HepG2 (cell line): ENCODE data around the gene MYO3B.

Experiments used
- EP300 ChIP-seq, 3 experiments: sonication (generic) in 1 of 3; formaldehyde crosslinking in 1 of 3; IDR thresholded peaks; 2 replicates each; pipeline versions ENCODE4 v1.5.1 to v1.6.1; 2011 to 2020; ENCODE audit warnings: low read depth in 2 of 3, low read length in 2 of 3, borderline replicate concordance in 1 of 3, improper control_type of control experiment in 1 of 3, mild to moderate bottlenecking in 1 of 3, missing genetic modification reagents in 1 of 3, moderate library complexity in 1 of 3
- HNF4A ChIP-seq: sonication (generic); formaldehyde crosslinking; IDR thresholded peaks from 2 replicates; pipeline ENCODE4 v1.4.0; 2020; ENCODE audit warnings: missing genetic modification reagents
- HNRNPUL1 ChIP-seq: fragments of 200-400 bp; formaldehyde crosslinking; IDR thresholded peaks from 2 replicates; pipeline ENCODE4 v1.6.1; 2017; ENCODE audit warnings: low read depth, mild to moderate bottlenecking, low read length, moderate library complexity
- MATR3 ChIP-seq: sonication (generic); formaldehyde crosslinking; IDR thresholded peaks from 2 replicates; pipeline ENCODE4 v1.4.0; 2020; ENCODE audit warnings: missing genetic modification reagents
- ZFX ChIP-seq: sonication (generic); formaldehyde crosslinking; IDR thresholded peaks from 2 replicates; pipeline ENCODE4 v1.4.0; 2020; ENCODE audit warnings: mild to moderate bottlenecking, low read depth, missing genetic modification reagents, moderate library complexity
- TF ChIP-seq, protein P1 (sequence below): sonication (generic); formaldehyde crosslinking; IDR thresholded peaks from 2 replicates; pipeline ENCODE4 v1.5.0; 2020; ENCODE audit warnings: mild to moderate bottlenecking, missing genetic modification reagents, moderate library complexity
- TF ChIP-seq, protein P2 (sequence below): sonication (generic); formaldehyde crosslinking; IDR thresholded peaks from 2 replicates; pipeline ENCODE4 v1.4.0; 2020; ENCODE audit warnings: missing genetic modification reagents, borderline replicate concordance

DNA sequence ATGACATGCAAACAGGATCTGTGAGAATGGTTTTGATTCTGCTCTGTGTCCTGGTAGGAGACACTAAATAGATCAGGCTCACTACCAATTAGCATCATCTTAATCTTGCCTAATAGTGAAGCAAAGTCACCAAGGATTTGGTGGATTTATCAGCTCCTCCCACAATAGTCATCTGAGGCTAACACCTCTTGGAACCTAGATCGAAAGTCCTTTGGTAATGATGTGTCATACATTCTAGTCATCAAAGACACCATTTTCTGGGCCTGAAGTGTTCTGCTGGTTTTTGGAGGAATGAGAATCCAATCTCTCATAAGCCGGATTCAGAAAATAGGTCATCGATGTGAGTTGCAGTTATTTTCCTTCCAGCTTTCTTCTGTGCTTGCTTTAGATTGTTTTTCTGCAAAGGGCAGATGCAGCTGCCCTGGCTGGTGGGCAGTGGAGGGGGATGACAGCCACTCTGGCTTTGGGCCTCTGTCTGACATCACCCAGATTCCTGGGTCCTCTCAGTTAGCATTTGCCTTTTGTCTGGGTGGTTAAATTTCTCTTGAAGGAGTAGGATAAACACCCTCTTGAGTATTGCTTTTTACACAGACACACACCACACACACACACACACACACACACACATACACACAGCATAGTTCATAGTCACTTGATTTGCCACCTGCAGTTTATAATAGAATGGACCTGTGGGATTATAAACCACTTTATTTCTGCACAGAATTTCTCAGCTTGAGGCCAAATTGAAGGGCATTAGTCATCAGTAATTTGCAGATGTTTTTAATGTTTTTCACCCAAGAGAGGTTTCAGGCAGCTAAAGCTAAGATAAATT is at the start of gene MYO3B:
- TF ChIP-seq EP300 (IDR thresholded peaks at IDR 0.05; ENCODE audit: low read depth in 2 of 2, low read length in 2 of 2) (no peak), EP300 (CRISPR knock-in tag; IDR thresholded peaks at IDR 0.05; ENCODE audit: borderline replicate concordance) (no peak), HNRNPUL1 (no peak), MATR3 (CRISPR knock-in tag) (no peak), HNF4A (no peak), ZFX (no peak)
- TF ChIP-seq, protein P1, sequence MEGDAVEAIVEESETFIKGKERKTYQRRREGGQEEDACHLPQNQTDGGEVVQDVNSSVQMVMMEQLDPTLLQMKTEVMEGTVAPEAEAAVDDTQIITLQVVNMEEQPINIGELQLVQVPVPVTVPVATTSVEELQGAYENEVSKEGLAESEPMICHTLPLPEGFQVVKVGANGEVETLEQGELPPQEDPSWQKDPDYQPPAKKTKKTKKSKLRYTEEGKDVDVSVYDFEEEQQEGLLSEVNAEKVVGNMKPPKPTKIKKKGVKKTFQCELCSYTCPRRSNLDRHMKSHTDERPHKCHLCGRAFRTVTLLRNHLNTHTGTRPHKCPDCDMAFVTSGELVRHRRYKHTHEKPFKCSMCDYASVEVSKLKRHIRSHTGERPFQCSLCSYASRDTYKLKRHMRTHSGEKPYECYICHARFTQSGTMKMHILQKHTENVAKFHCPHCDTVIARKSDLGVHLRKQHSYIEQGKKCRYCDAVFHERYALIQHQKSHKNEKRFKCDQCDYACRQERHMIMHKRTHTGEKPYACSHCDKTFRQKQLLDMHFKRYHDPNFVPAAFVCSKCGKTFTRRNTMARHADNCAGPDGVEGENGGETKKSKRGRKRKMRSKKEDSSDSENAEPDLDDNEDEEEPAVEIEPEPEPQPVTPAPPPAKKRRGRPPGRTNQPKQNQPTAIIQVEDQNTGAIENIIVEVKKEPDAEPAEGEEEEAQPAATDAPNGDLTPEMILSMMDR (CRISPR knock-in tag) = no peak
- TF ChIP-seq, protein P2, sequence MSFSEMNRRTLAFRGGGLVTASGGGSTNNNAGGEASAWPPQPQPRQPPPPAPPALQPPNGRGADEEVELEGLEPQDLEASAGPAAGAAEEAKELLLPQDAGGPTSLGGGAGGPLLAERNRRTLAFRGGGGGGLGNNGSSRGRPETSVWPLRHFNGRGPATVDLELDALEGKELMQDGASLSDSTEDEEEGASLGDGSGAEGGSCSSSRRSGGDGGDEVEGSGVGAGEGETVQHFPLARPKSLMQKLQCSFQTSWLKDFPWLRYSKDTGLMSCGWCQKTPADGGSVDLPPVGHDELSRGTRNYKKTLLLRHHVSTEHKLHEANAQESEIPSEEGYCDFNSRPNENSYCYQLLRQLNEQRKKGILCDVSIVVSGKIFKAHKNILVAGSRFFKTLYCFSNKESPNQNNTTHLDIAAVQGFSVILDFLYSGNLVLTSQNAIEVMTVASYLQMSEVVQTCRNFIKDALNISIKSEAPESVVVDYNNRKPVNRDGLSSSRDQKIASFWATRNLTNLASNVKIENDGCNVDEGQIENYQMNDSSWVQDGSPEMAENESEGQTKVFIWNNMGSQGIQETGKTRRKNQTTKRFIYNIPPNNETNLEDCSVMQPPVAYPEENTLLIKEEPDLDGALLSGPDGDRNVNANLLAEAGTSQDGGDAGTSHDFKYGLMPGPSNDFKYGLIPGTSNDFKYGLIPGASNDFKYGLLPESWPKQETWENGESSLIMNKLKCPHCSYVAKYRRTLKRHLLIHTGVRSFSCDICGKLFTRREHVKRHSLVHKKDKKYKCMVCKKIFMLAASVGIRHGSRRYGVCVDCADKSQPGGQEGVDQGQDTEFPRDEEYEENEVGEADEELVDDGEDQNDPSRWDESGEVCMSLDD = no peak
